DOHH2 (cell line): ENCODE measurements around the gene SPOCK3.

Source experiments
- EZH2phosphoT487 ChIP-seq: fragments of 200-600 bp; sonication (generic); IDR thresholded peaks from 2 replicates; pipeline ENCODE4 v1.6.1; 2017; ENCODE audit warnings: borderline replicate concordance, mild to moderate bottlenecking, antibody characterized with exemption, low read length, moderate library complexity, mixed read lengths
- TF ChIP-seq, protein P1 (sequence below): fragments of 200-600 bp; sonication (generic); IDR thresholded peaks from one replicate; pipeline ENCODE4 v1.5.1; 2014; ENCODE audit warnings: antibody characterized with exemption, mild to moderate bottlenecking, low read depth, low read length; ENCODE audit not compliant: poor library complexity, severe bottlenecking

DNA sequence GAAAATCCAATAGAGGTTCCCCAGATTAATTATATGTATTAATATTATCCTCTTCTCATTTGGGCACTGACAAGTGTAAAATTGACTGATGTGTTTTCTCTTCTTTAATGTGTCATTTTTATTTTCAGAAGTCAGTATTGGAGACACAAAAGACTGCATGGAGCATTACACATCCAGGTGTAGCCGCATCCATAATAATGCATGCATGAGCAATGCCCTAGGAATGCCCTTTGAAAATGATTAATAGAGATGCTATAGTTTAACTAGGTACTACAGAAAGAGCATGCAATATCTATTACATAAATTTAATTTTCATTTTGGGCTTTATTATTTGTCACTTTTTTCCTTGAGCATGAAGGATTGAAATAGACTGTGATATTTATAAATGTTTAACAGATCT is 509.9 kb downstream of the SPOCK3 start:
- TF ChIP-seq, protein P1, sequence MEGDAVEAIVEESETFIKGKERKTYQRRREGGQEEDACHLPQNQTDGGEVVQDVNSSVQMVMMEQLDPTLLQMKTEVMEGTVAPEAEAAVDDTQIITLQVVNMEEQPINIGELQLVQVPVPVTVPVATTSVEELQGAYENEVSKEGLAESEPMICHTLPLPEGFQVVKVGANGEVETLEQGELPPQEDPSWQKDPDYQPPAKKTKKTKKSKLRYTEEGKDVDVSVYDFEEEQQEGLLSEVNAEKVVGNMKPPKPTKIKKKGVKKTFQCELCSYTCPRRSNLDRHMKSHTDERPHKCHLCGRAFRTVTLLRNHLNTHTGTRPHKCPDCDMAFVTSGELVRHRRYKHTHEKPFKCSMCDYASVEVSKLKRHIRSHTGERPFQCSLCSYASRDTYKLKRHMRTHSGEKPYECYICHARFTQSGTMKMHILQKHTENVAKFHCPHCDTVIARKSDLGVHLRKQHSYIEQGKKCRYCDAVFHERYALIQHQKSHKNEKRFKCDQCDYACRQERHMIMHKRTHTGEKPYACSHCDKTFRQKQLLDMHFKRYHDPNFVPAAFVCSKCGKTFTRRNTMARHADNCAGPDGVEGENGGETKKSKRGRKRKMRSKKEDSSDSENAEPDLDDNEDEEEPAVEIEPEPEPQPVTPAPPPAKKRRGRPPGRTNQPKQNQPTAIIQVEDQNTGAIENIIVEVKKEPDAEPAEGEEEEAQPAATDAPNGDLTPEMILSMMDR, result no peak
- no peak for TF ChIP-seq EZH2phosphoT487
